ENCODE measurements around the gene C10orf90. TPM values are rescaled to one million over a fixed set of nuclear protein-coding genes. Genes with fewer than 3 reads are reported as not detected.

C10orf90 gene
- total RNA-seq, 2 donors from 2014 or later, result 0.33 TPM; not detected in 1

- no peak overlapping the region for H3K27ac ChIP-seq (ENCODE audit: low read depth, low read length)
- DNase-seq, result peak; percentile 46
- Mint-ChIP-seq H3K4me1 (peaks cover 34% of the 10 kb centered on the region), H3K27ac (peak overlapping the region; percentile 45), H3K27me3 (ENCODE audit: insufficient read depth) (peaks cover 17% of the 10 kb centered on the region), H3K36me3 (ENCODE audit: low read depth) (peaks cover 13% of the 10 kb centered on the region), H3K9me3 (peaks cover 35% of the 10 kb centered on the region), H3K4me3 (no peak overlapping the region)
- H3K9me3 ChIP-seq (ENCODE audit: control insufficient read depth, low read length), result peaks cover 30% of the 10 kb centered on the region
- H3K4me1 ChIP-seq (ENCODE audit: control insufficient read depth, insufficient read depth, low read length), result peaks cover 4% of the 10 kb centered on the region
- H3K4me3 ChIP-seq (ENCODE audit: low read length), result no peak overlapping the region
- no peak overlapping the region for H3K9ac ChIP-seq (ENCODE audit: extremely low read depth, low read length, poor library complexity, severe bottlenecking)
- WGBS, 2 experiments (ENCODE audit: insufficient coverage in 1 of 2, insufficient read length in 1 of 2), result 53 to 66% methylated on average over 5 to 7 of the region's 7 CpGs
- no peak for TF ChIP-seq CTCF (conservative IDR thresholded peaks at IDR 0.05)
- H3K27me3 ChIP-seq (ENCODE audit: control insufficient read depth, insufficient read depth, low read length, poor library complexity, severe bottlenecking), result no peaks in the 10 kb centered on the region
- H3K36me3 ChIP-seq (ENCODE audit: control insufficient read depth, insufficient read depth, low read length), result no peaks in the 10 kb centered on the region
Observed at GRCh38 chr10:126568809-126569385, 101.6 kb downstream of the C10orf90 start.

GRCh38 chr10:126565871-126566270 lies 104.6 kb downstream of the C10orf90 start:
- H3K4me1 Mint-ChIP-seq, result peaks cover 51% of the 10 kb centered on the region

GRCh38 chr10:126565441-126565840 lies 105.1 kb downstream of the C10orf90 start:
- H3K27me3 Mint-ChIP-seq (ENCODE audit: insufficient read depth), result peaks cover 17% of the 10 kb centered on the region
- no peak overlapping the region for H3K4me3 Mint-ChIP-seq
- DNase-seq, result peak; percentile 33
- peaks cover 29% of the 10 kb centered on the region for H3K9me3 Mint-ChIP-seq
- Histone ChIP-seq H3K4me1 (ENCODE audit: control insufficient read depth, insufficient read depth, low read length) (peaks cover 22% of the 10 kb centered on the region), H3K27ac (ENCODE audit: low read depth, low read length) (no peak overlapping the region), H3K36me3 (ENCODE audit: control insufficient read depth, insufficient read depth, low read length) (no peaks in the 10 kb centered on the region), H3K9ac (ENCODE audit: extremely low read depth, low read length, poor library complexity, severe bottlenecking) (no peak overlapping the region), H3K4me3 (ENCODE audit: low read length) (no peak overlapping the region), H3K27me3 (ENCODE audit: control insufficient read depth, insufficient read depth, low read length, poor library complexity, severe bottlenecking) (no peaks in the 10 kb centered on the region), H3K9me3 (ENCODE audit: control insufficient read depth, low read length) (peaks cover 25% of the 10 kb centered on the region)
- peaks cover 51% of the 10 kb centered on the region for H3K4me1 Mint-ChIP-seq
- no peak for TF ChIP-seq CTCF (conservative IDR thresholded peaks at IDR 0.05)
- WGBS, 2 experiments (ENCODE audit: insufficient coverage in 1 of 2, insufficient read length in 1 of 2), result 87 to 94% methylated on average over 6 to 7 of the region's 7 CpGs
- H3K27ac Mint-ChIP-seq, result no peak overlapping the region
- peaks cover 13% of the 10 kb centered on the region for H3K36me3 Mint-ChIP-seq (ENCODE audit: low read depth)

More at GRCh38 chr10:126565871-126566270, 104.6 kb downstream of the C10orf90 start:
- Mint-ChIP-seq H3K4me3 (no peak overlapping the region), H3K9me3 (peaks cover 29% of the 10 kb centered on the region), H3K27ac (no peak overlapping the region), H3K36me3 (ENCODE audit: low read depth) (peaks cover 13% of the 10 kb centered on the region), H3K27me3 (ENCODE audit: insufficient read depth) (peaks cover 17% of the 10 kb centered on the region)
- no peak overlapping the region for H3K27ac ChIP-seq (ENCODE audit: low read depth, low read length)
- no peaks in the 10 kb centered on the region for H3K36me3 ChIP-seq (ENCODE audit: control insufficient read depth, insufficient read depth, low read length)
- H3K27me3 ChIP-seq (ENCODE audit: control insufficient read depth, insufficient read depth, low read length, poor library complexity, severe bottlenecking), result no peaks in the 10 kb centered on the region
- no peak overlapping the region for H3K9ac ChIP-seq (ENCODE audit: extremely low read depth, low read length, poor library complexity, severe bottlenecking)
- TF ChIP-seq CTCF (conservative IDR thresholded peaks at IDR 0.05), result no peak
- H3K4me1 ChIP-seq (ENCODE audit: control insufficient read depth, insufficient read depth, low read length), result peaks cover 18% of the 10 kb centered on the region
- peak overlapping the region; percentile 48 for H3K4me3 ChIP-seq (ENCODE audit: low read length)
- WGBS, 2 experiments (ENCODE audit: insufficient coverage in 1 of 2, insufficient read length in 1 of 2), result 93 to 100% methylated on average over 2 to 3 of the region's 3 CpGs
- peaks cover 25% of the 10 kb centered on the region for H3K9me3 ChIP-seq (ENCODE audit: control insufficient read depth, low read length)
- no peak for DNase-seq

All from endodermal cell (in vitro differentiated cells).